ENCODE data around the gene LRMDA.

GRCh38 chr10:76576276-76576962 lies 1145.0 kb downstream of the LRMDA start:
- no peak for TF ChIP-seq POLR2A (IDR thresholded peaks at IDR 0.05; ENCODE audit: low read depth, low read length)
- no peak for TF ChIP-seq EZH2 (IDR thresholded peaks at IDR 0.05; ENCODE audit: borderline replicate concordance, low read depth, low read length, severe bottlenecking)
- no peak for TF ChIP-seq CTCF (IDR thresholded peaks at IDR 0.05; ENCODE audit: extremely low read depth in 1 of 2, insufficient read depth in 1 of 2, low read depth in 1 of 2, low read length in 2 of 2)
